GM18907 (cell line): ENCODE measurements around the gene TSPAN5.
"Not testable (repeated sequence)": the region's sequence is repeated elsewhere in the genome, so short reads cannot be mapped to it uniquely, and the experiment has no call there.

Experiments
- ATAC-seq: cut with Tn5 transposase; IDR thresholded peaks from one replicate; pipeline ENCODE4 v1.9.1; 2021; ENCODE audit warnings: mild to moderate bottlenecking, moderate library complexity; ENCODE audit not compliant: unreplicated experiment

The TSPAN5 gene

GRCh38 chr4:98558471-98559169, 99.8 kb downstream of the TSPAN5 start:
- no peak for ATAC-seq

DNA sequence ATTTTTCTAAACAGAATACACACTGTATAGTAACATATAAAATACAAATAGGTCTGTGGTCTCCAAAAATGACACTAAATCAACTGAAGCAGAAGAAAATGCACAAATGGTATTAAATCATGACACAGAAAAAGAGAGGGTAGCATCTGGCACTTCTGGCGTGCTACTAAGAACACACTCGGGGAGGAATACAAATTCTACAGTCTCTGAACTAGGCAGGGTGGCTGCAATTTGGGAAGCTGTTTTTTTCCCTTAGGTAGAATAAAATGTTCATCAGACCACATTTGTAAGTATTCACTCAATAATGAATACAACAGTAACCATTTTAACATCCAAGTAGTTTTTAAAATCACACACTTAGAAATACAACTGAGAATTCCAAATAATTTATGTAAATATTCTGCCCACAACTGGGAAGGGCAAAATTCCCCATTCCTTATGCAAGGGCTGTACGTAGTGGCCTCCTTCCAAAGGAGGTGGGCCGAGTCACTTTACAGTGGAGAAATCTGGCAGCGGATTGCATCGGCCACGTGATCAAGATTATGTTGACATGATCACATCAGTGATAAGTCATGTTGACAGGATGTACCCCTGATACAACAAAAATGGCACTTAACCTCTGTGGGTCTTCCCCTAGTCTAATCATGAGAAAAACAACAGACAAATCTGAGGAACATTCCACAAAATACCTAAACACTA, 101.1 kb downstream of the TSPAN5 start:
- no peak for ATAC-seq

- no peak for ATAC-seq
Observed at GRCh38 chr4:98556451-98556850, 102.0 kb downstream of the TSPAN5 start.

DNA sequence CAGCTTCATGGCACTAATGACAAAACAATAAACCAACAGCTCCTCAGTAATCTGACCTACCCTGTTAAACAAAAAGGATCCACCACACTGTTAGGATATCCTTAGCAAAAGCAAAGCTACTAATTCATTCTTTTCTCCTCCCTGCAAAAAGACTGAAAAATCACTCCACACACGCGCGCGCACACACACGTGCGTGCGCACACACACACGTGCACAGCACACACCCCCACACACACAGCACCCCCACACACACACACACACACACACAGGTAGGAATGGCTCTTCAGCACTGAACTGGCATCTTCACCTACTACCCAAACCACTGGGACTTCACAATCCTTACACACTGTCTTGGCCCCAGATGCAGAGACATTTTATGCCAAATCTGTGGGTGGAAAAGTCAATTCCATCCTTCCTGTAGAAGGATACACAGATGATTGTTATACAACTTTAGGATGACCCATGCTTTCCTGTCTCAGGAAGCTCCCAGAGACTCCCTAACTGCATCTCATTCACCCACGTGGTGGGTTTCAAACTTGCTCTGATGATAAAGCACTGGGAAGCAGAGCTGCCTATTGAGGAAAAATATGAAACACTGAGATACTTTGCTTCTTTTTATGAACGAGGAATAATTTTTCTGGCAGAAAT, 102.5 kb downstream of the TSPAN5 start:
- ATAC-seq, result no peak

- ATAC-seq, result no peak
Observed at GRCh38 chr4:98546910-98547594, 111.4 kb downstream of the TSPAN5 start.

DNA sequence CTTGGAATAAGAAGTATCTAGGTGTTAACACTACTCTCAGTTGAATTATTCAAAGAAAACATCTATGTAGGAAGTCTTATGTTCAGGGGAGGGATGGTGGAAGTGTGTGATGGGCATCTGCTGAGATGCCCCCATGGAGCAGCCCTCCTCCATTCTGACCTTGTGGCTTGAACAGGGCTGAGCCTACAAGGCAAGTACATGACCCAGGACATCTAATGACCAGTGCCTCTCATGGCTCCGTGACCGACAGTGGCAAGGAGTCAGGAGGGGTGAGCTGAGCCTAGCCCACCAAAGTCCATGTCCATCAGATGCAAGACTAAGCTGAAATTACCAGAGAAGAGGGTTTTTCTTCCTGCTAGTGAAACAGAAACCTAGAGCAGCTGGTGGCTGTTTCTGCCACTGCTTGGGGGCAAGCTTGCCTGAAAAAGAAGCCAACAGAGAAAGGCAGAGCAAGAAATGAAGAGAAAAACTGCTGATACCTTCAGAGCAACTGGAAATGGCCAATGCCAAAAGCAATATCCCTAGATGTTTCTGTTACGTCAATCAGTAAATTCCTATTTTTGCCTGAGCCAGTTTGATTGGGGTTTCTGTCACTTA, 113.5 kb downstream of the TSPAN5 start:
- ATAC-seq, result no peak

DNA sequence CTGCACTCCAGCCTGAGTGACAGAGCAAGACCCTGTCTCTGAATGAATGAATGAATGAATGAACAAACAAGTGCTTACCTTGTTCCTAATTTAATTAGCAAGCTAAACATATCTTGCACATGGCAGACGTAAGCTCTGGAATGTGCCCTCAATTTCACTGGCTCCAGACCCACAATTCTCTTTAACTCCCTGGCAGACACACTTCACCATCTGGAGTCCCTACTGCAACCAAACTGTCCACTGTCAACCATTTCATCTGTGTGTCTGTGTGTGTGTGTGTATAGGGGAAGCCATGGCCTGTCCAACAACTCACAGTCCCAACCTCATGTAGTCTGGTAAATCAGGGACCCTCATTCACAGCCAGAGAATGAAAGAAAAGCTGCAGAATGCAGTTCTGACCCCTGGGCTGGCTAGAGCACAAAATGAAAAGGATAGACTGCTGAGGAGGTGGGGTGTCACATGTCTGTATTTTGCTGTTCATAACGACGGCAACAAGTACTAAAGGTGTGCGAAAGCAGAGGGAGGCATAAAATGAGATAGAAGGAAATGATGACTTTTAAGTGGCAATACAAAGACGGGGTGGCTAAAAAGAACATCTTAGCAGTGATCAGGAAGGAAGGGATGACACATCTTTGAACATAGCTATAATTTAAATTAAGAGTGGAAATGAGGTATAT, 114.1 kb downstream of the TSPAN5 start:
- no peak for ATAC-seq

- ATAC-seq, result no peak
Observed at GRCh38 chr4:98542011-98542410, 116.4 kb downstream of the TSPAN5 start.

- no peak for ATAC-seq
Observed at GRCh38 chr4:98540803-98541202, 117.6 kb downstream of the TSPAN5 start.

GRCh38 chr4:98539741-98540140, 118.7 kb downstream of the TSPAN5 start:
- ATAC-seq, result no peak

DNA sequence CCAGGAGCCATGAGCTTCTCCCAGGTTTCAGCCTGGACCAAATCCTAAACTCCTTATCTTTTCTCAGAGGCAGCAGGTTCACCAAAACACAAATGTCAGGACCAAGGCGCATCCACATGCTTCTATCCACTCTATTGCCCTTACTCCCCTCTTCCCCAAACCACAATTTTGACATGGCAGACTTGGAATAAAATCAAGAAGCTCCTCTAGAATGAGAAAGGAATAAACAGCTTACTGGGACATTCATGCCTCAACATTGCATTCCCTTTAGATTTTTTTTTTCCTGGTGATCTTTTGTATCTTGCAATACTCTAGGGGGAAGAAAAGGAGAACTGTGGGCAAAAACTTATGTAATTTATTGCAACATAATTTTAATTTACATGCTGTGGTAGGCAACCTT, 119.1 kb downstream of the TSPAN5 start:
- no peak for ATAC-seq

DNA sequence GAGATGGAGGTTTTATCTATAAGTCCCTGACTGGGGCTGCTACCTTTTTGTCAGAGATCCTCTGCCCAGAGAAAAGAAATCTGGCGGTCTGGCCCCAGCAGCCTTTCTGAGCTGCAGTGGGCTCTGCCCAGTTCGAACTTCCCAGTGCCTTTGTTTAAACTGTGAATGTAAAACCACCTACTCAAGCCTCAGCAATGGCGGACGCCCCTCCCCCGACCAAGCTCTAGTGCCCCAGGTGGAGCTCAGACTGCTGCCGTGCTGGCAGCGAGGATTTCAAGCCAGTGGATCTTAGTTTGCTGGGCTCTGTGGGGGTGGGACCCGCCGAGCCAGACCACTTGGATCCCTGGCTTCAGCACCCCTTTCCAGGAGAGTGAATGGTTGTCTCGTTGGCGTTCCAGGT, 121.8 kb downstream of the TSPAN5 start:
- ATAC-seq, result no peak

GRCh38 chr4:98534146-98534545, 124.3 kb downstream of the TSPAN5 start:
- not testable (repeated sequence) for ATAC-seq

DNA sequence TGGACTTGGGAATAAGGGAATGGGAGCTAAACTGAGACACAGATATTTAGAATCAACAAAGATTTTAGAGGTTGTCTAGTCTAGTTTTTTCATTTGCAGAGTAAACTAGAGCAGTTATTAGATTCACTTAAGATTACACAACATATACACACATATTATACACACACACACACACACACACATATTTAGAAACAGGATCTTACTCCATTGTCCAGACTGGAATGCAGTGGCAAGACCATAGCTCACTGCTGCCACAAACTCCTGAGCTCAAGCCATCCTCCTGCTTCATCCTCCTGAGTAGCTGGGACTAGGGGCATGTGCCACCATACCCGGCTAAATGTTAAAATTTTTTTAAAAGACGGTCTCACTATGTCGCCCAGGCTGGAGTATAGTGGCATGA, 127.8 kb downstream of the TSPAN5 start:
- no peak for ATAC-seq

DNA sequence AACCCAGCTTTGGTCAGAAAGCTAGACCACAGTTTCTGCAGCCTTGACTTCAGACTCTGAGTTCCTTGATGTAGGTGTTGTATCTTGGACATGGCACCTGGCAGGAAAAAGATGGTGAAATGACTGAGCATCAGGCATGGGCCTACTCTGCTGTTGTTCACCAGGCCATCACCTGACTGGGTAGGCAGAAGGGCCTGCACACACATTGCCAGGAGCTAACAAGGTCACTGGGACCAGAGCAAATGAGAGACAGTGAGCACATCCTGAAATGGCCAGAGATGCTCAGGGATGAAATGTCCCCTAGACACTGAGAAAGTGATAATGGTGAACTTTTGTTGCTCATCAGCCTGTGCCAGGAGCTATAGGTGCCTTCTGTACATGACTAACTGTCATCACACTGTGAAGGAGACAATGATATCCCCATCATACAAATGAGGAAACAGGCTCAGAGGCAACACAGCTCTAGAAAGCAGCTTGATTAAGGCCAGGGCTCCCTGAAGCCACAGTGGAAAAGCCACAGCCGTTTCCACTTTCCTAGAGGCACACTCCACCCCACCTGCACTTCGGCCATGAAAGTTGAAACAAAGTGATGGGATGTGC, 128.3 kb downstream of the TSPAN5 start:
- no peak for ATAC-seq

DNA sequence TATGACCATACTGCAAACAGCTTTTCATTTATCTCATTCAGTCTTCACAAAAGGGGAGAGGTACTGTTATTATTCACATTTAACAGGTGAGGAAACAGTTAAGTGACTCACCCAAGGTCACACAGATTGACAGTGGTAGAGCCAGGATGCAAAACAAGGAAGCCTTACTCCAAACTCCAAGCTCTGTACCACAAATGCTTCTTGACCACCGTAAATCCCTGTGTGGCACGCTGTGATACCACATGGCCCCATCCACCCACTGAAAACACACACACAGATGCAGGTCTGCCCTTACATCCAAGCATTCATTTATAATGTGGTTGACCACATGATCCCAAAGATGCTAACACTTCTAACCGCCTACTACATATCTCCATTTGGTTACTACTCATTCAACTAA, 129.5 kb downstream of the TSPAN5 start:
- no peak for ATAC-seq

DNA sequence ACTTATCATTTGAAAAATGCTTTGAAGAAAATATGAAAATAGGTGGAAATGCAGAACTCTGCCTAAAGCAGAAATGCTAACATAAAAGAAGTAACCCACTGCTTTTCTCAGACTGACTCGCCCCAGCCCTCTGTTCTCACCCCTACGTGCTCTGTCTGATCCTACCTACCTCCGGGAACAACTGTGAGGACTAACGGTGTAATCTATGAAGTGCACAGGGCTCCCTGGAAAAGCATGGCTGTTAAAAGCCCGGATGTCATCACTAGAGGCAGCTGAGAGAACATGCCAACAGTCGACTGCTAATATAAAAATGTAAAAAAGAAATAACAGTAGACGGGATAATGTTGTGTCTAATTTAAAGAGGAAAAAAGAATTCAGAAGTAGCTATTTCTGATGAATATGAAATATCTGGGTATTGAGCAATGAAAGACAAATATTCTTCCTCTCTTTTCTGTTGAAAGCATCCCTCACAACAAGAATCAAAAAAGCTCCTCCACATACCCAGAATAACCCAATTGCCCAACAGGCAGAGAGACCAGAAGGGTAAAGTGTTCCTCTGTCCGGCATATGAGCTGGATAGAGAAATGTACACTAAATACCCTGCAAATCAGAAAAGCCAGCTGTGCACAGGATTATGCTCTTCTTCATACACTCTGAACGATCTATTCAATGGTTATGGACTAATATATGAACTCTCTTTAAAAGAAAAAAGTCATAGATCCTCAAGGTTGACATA, 130.7 kb downstream of the TSPAN5 start:
- ATAC-seq, result no peak

DNA sequence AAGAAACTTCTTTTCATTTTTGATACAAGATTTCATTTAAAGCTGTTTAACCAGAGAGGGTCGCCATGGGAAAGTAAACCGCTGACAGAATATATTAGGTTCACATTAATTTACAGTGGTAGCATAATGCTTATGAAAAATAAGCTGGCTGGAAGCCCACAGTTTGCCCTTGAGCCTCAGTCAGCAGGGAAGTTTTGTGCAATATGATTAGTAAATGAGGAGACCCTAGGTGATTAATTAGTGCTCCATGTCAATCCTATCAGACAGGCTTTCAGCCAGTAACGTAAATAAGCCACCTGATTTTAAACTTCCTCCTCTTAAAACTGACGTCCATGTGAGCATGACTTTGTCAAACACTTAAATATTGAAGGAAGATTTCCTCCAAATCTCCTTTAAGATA, 134.2 kb downstream of the TSPAN5 start:
- no peak for ATAC-seq

- ATAC-seq, result no peak
Observed at GRCh38 chr4:98522636-98523395, 135.6 kb downstream of the TSPAN5 start.
